GM18517 (cell line): Measurements from ENCODE around the gene CAMTA1.

ENCODE experiments used
- ATAC-seq: cut with Tn5 transposase; IDR thresholded peaks from one replicate; pipeline ENCODE4 v1.9.1; 2021; ENCODE audit warnings: mild to moderate bottlenecking, moderate library complexity; ENCODE audit not compliant: unreplicated experiment

The CAMTA1 gene

DNA sequence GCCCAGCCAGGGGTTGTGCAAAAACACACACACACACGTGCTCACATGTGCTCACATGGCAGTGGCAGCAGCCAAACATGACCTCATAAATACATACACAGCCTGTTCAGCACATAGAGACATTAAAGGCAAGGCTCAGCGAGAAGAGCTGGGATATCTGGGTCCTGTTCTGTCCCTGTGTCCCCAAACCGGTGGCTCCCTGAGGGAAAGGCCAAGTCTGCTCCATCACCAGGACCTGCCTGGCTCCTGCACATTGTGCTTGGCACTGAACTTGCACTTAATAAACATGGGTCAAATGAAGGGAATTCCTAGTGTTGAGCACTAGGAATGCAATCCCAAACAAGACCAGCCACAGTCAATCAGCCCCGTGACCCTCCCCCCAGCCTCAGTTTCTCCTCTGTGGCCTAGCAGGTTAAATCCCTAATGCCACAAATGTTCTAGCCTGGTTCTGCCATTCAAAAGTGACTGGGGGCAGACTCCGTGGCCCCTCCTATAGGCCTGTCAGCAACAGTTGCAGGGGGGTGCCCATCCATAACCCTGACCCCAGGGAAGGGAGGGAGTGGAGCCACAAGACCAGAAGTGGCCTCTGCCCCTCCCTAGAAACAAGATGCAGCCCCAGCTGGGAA, 825.0 kb downstream of the CAMTA1 start:
- ATAC-seq: no peak

DNA sequence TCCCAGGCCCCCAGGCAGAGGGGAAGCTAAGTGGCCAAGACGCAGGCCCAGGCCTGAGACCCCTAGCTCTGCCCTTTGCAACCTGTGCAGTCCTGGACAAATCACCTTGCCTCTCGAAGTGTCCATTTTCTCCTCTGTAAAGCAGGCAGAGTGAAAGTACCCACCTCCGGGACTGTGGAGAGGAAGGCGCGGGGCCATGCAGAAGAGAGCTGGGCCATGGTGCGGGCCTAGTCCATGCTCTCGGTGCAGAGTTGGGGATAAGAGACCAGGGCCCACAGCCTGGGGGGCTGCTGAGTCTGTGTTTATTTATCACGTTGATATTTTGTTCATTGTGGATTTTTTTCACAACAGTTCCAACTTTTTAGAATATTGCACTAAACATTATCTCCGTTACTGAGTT, 825.7 kb downstream of the CAMTA1 start:
- ATAC-seq: no peak

DNA sequence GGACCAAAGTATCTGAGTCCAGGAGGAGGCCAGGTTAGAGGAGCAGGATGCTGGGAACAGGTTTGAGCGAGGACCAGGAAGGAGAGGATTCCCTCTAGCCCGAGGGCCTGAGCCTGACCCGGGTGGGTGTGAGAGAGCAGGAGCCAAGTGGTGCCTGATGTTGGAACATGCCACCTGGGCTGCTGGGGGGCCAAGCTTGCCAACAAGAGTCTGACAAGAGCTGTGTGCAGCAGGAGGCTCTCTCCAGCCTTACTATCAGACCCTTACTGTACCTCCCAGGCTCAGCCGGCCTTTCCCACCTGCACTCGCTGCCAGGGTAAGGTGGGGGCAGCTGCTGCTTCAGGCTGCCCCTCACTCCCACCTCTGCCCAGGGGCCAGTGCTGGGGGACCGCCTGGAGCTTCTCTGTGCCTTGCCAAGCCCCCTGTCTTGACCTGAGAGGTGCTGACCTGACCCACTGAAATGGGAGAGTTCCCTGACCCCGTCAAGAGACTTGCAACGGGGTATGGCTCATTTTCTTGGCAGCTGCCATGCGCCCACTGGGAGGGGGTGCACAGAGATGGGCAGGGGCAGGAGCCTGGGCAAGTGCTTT, 826.3 kb downstream of the CAMTA1 start:
- no peak for ATAC-seq

DNA sequence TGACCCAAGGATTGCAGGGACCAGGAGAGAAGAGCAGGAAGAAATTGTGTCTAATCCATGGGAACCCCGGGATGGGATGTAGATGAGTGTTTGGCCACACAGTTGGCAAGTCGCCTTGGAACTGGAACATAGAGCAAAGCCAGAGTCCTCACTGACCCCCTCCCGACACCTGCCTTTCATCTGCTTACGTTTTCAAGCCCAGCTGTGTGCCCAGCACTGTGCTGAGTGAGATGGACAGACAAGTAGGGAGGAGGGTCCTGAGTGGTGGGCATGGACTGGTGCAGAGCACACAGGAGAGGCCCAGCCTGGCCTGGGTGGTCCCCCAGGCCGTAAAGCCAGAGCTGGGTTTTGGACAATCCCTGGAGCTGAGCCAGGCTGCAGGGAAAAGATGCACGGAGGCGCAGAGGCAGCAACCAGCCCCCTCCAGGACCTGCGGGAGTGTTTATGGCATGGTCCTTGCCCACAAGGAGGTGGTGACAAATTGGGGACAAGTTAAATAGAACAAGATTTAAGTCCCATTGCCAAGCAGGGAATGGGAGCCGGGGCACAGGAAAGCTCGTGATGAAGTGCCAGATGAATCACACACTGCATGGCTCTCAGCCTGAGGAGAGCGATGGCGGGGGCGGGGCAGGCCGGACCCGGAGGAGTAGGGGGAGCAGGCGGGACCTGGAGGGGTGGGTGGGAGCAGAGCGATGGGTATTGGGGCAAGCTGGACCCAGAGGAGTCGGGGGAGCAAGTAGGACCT, 828.0 kb downstream of the CAMTA1 start:
- ATAC-seq: no peak

DNA sequence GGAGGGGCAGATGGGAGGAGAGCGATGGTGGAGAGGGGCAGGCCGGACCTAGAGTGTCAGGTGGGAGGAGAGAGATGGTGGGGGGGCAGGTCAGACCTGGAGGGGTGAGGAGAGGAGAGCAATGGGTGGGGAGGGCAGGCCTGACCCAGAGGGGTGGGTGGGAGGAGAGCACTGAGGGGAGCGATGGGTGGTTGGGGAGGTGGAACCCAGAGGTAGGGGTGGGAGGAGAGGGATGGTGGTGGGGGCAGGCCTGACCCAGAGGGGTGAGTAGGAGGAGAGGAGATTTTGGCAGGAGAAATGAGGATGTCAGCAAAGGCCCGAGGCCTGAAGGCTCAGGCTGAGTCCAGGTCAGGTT, 828.6 kb downstream of the CAMTA1 start:
- ATAC-seq: no peak

DNA sequence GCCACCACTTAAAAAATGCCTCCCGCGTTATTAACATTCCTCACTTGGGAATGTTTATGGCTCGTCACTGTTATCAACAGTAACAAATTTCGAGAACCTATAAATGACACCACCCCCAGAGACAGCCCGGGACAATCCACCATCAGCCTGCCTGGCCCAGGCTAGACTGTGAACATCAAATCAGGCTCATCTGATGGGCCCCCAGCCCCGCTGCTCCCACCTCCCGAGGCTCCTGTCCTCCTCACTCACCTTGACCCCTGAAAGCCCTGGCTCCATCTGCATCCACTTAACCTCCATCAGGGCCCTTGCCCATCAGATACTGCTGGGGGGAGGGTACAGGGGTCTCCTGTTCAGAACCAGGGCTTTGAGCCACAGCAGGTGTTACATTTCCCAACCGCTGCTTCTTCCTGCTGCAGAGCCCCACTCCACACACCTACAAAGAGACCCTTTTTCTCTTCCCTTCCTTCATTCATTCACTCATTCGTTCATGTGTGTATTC, 829.4 kb downstream of the CAMTA1 start:
- ATAC-seq: no peak

DNA sequence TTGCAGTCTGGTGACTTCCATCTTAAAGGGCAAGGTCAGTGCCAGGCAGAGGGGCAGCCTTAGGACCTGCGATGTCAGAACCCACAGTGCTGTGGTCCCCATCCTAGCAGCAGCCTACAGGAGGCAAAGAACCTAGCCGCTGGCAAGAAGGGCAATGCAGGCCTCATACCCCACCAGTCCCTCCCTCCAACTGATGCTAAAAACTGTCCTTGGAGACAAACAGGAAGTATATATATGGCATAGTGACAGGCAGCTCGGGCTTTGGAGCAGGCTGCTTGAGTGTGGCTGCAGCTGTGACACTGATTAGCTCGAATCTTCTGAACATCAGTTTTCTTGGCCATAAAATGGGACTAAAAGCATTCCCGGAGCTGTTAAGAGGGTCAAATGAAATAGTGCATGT, 829.9 kb downstream of the CAMTA1 start:
- ATAC-seq: no peak

DNA sequence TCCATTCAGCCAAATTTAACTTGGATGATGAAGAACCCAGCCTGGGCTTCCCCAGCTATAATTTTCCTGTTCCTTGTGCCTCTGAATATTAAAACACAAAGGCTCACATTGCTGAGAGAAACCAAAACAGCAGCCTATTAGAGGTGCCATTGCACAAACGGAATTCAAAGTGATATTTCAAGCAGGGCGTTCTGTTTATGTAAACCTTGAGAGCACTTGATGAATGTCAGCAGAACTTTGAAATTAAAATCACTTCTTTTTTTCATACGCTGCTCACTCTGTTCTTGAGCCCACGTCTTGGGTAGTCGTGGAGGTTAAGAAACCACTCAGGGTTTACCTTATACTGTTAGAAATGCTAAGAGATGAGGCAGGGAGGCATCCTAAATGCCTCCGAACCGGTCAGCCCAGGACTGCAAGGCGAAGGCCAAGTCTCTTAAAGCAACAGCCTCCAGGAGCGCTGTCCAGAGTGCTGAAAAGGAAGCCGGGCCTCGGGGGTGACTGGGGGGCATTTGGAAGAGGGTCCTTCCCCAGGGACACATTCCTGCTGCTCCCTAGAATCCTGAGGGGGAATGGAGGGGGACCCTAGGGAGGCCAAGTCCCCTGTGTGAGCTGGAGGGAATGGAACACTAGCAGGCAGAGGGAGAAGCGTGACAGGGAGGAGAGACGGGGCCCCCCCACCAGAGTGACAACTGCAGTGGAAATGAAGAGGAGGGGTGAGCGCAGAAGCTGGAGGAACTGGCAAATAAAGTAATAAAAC, 831.0 kb downstream of the CAMTA1 start:
- no peak for ATAC-seq

DNA sequence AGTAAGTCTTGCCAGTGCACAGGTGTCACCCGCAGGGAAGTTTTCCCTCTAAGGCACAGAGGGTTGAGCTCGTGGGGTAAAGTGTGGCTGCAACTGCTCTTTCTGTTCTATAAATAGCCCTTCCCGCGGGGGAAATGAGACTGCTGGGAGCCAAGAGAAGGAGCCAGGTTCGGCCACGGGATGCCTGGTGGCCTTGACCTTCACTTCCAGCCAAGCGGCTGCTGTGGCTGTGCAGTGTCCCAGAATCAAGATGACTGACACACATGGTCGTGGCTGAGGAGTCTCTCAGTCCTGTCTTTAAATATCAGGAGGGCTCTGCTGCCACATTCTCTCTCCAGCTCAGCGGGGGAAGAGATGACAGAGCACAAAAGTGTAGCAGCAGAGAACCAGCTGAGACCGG, 831.7 kb downstream of the CAMTA1 start:
- no peak for ATAC-seq

DNA sequence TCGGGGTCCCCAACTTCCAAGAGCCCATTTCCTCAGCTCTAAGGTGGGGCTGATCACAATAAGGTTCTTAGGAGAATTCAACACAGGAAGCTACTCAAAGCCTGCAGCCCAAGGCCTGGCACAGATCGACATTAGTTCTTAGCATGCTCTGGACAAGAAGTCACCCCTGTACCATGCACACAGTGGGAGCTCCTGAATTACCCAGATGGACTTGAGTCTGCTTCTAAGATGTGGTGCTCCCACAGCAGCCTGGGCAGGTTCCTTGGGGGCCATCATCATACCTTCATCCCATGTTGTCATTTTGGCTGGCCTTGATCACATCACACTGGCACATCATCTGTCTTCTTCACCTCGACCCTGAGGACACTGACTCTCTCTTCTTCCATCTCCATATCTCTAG, 832.6 kb downstream of the CAMTA1 start:
- ATAC-seq: no peak

DNA sequence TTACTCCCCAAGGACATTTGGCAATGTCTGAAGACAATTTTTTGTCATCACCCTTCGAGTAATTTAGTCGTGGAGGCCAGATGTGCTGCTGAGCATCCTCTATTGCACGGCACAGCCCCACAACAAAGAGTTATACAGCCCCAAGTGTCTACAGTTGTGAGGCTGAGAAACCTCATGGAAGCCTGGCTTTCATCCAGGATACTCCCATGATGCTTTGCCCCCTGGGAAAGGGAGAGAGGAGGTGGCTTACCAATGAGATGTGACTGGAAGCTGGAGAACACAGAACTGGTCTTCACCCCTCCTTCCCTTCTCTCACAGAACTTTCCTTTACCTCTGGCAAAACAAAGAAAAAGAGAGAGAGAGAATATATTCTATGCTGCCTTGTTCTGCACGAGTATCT, 834.9 kb downstream of the CAMTA1 start:
- no peak for ATAC-seq

DNA sequence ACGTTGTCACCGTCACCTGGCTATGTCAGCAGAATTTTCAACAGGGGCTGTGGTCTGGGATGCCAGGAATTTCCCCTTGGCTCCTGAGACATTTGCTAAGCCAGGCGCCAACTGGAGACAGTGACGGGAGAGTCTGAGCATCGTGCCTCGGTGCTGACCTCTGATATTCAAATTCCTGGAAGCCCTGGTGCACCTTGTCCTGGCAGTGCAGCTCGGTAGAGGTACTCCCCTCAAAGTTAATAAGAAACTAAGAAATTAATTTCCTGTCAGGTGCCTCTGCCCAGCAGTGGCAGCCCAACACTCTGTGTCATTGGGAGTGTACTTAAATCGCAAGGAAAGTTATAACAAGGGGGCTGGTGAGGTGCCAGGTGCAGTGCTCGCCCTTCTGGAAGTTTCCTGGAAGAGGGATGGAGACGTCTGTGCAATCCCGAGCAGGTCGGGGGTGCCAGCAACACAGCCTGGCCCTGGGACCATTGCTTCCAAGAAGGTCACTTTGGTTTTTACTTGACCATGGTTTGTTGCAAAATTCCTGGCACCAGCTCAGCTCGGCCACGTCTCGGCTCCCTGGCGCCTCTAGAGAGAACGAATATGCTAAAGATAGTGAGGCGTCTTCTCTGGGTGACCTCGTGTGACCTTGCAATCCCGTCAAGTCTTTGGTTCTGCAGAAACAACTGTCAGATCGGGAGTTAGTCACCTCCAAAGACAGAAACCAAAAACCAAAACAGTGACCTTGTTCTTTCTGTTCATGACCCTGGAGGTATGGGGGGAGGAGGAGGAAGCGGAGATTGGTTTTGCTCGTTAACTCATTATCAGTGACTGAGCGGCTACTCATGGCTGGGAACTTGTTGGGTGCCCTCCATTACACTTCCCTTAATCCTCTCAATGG, 836.3 kb downstream of the CAMTA1 start:
- no peak for ATAC-seq

DNA sequence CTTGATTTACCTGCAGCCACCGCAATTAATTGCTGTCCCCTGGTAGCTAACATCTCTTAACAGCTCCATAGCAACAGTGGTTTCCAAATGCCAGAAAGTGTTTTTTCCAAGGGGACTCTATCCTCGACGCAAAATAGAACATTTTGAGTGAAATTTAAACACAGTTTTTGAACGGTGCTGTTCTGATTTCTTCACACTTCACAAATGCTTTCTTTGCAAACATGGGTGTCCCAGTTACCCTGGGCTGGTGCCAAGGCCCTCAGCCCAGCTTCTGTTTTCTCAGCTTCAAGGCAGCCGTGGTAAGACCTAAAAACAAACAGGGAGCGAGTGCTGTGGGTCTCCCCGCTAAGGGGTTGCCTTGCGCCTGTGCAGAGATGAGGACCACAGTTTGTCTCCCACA, 838.6 kb downstream of the CAMTA1 start:
- no peak for ATAC-seq

DNA sequence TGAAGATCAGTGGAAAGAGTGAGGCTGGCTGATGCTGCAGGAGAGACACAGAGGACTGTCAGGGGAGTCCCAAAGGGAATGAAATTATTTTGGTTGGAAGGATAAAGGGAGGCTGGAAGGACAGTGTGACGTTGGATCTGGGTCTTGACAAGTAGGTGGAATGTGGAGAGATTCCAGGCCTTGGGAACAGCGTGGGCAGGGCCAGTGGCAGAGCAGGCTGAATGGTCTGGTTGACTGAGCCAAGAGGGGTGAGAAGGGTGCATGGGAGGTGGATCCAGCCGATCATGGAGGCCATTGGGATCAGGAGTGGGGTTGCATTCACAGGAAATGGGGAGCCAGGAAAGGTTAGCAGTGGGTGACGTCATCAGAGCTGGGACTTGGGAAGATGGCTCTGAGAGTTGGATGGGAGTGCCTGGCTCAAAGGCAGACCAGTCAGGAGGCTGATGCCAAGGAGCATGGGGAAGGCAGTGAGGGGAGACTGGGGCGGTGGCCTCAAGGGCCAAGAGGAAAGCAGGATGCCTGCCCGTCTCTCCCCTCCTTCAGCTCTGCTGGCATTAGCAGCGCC, 839.6 kb downstream of the CAMTA1 start:
- no peak for ATAC-seq

DNA sequence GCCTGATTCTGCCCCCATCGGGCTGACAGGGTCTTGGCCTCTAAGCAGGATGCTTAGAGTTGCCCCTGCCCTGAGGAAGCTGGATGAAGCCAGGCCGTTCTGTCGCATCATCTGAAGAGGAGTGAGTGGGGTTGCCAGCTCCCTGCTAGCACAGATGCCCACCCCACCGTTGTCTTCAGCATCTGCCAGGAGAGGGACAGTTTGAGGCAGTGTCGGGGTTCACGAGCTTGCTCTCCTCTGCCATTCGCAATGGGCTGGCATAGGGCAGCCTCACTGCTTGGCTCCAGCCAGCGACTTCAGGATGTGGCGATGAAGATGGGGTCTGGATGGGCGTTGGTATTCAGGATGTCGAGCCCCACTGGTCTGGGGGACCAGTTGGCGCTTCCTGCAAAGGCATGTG, 840.1 kb downstream of the CAMTA1 start:
- no peak for ATAC-seq

DNA sequence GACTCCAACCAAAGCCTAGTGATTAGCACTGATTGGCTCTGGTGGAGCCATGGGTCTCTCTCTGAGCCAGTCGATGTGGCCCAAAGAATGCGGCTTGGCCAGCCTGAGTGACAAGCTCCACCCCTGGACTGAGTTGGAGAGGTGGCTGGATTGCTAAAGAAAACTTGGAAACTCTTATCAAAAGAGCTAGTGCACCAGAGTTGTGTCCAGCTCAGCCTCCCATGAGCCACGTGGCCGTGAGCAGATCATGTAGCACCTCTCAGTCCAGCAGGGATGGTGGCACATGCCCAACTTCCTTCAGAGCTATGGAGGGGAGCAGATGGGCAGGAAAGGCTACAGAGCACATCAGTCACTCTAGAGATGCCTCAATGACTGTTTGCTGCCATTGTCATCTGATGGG, 843.0 kb downstream of the CAMTA1 start:
- no peak for ATAC-seq

DNA sequence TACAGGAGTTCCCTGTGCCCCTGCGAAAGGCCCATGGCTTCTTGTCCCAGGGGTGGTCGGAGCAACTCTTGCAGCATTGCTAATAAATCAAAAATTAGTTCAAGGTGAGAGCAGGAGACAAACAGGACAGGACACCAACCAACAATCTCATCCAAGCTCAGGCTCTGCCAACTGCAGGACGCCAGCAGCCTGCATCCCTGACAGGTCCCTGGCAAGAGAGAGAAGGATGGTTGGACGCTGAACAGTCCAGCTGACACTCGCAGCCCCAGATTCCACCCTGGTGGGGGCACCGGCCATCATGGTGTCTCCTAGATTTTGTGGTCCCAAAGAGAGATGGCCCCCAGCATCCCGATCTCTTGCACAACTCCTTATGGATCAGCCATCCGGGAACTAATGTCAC, 843.8 kb downstream of the CAMTA1 start:
- no peak for ATAC-seq

DNA sequence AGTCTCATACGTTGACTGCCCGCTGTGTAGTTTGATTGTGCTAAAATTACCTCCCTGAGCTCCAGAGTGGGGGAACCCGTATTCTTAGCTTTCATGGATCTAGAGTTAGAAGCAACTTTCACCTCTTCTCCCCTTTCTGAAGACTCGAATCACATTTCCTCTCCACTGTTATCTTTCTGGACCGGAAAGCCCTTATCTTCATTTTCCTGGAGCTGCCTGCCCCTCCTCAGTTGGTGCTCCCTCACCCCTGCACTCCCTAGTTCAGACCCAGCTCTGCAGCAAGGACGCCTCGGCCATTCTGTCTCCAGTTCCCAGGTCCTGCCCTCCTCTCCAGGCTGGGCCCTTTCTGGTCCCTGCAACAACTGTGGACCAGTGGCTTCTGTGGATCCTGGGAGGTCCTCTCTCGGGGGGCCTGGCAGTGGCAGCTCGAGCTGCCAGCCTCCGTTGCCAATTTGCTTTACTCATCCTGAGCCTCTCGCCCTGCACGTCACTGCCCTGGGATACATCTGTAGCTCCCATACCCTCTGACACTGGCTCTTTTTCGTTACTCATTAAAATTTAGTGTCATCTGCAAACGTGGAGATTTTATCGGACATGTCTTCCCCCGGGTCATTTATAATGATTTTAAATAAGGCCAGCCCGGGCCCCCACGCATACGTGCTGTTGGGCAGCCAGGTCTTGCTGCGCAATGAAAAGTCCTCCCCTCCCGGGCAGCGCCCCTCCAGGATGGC, 844.4 kb downstream of the CAMTA1 start:
- no peak for ATAC-seq

DNA sequence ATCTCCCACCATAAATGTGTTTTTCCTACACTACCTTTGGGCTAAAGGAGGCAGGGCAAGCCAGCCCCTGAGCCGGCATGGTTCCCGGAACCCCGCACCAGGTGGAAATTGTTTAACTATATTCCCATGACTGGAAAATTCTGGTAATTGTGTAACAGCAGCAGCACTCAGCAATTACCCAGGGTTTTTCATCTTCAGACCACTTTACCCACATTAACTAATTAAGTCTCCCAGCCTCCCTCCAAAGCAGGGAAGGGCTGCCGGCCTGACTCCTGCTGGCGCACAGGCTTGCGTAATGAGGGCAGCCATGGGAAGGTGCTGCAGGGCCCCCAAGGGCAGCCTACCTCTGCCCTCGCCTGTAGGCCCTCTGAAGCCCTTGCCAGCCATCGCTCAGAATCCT, 845.1 kb downstream of the CAMTA1 start:
- no peak for ATAC-seq

DNA sequence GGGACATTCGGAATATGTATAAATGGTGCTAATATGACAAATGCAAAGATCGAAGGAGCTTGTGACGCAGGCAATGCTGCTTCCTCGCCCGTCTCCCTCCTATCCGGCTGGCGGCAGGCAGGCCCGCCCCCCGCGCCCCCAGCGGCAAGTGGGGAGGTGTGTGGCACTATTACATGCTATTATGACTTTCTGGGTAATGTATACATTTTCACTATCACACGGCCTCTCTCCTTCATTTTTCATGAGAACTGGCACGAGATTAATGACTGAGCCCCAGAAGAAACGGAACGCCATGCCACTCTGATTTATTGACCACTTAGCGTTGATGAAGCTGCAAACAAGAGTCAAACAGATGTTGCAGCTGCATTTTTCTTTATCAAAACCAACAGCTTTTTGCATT, 846.9 kb downstream of the CAMTA1 start:
- ATAC-seq: no peak
